GM18520 (cell line): Measurements from ENCODE around the gene UBAC2.

ENCODE experiments used
- ATAC-seq: cut with Tn5 transposase; IDR thresholded peaks from one replicate; pipeline ENCODE4 v1.9.1; 2021; ENCODE audit not compliant: unreplicated experiment

The UBAC2 gene, protein sequence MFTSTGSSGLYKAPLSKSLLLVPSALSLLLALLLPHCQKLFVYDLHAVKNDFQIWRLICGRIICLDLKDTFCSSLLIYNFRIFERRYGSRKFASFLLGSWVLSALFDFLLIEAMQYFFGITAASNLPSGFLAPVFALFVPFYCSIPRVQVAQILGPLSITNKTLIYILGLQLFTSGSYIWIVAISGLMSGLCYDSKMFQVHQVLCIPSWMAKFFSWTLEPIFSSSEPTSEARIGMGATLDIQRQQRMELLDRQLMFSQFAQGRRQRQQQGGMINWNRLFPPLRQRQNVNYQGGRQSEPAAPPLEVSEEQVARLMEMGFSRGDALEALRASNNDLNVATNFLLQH

DNA sequence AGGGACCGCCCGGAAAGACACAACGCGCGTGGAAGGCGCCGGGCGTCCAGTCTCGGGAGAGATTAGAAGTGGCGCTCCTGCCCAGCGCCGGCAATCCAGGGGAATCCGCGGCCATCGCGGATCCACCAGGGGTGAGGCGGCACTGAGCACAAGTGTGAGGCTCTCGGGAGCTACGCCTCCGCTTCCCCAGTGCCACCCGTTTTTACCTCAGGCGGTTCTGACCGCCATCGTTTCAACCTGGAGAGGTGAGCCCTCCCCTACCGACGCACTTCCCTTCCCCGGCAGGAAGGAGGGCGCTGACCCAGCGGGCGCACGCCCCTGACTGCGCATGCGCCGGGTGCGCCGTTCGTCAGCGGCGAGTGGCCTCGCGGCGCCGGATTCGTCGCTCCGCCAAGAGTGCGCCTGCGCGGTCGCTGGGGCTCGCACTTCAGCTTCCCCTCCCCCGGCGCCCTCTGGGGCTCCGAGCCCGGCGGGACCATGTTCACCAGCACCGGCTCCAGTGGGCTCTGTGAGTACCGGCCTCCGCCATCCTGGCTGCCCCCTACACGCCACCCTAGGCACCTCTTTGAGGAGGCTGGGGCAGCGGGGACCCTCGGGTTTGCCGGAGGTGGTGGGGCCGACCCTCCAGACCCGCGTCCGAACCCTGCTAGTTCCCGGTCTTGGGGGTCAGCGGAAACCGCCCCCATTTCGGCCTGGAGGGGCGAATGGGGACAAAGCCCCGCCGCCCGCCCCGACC, at the start of gene UBAC2:
TSS of gene UBAC2 (plus strand) at position 423 of the 736 bp plus-strand sequence. CDS start at position 478, 55 bp downstream.
- ATAC-seq, result peak; percentile 86

DNA sequence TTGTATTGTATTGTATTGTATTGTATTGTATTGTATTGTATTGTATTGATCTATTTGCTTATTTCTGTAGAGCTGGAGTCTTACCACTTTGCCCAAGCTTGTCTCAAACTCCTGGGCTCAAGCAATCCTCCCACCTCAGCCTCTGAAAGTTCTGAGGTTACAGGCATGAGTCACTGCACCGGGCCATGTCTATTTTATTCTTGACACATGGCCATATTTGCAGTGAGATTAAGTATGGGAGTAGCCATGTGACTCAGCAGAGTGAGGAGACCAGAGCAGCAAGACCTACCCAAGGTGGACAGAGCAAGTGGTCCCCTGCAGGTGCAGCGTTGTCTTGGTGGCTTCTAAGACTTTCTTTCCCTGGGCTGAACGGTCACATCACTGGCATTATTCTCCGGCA, 49.1 kb upstream of the UBAC2 start:
- ATAC-seq, result peak; percentile 94

DNA sequence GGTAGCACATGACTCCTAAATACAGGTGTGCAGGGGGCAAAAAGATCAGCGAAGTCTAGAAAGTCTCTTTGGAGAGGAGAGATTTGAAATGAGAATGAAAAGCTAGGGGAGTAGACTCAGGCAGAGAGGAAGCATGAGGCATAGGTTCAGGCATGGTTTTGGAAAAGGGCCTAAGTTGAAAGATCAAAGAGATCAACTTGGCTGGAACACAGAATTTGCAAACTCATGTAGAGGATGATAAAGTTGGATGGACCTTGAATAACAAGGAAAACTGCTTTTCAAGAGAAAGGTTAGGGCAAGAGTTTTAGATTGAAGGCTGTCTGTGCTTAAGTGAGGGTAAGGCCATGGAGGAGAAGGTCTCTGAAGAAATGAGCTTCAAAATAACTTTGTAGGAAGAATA, 47.4 kb upstream of the UBAC2 start:
- ATAC-seq, result no peak

DNA sequence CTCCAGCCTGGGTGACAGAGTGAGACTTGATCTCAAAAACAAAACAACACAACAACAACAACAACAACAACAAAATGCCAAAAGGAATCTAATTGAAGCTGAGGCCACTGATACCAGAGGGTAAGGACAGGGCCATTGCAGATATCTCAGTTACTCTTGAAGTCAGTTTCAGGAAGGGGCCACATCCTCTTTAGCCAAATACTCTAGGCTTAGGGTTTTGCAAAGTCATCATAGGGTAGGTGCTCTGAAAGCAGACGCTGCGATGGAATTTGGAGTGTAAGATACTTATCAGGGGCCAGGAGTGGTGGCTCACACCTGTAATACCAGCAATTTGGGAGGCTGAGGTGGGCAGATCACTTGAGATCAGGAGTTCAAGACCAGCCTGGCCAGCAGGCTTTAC, 46.6 kb upstream of the UBAC2 start:
- no peak for ATAC-seq

DNA sequence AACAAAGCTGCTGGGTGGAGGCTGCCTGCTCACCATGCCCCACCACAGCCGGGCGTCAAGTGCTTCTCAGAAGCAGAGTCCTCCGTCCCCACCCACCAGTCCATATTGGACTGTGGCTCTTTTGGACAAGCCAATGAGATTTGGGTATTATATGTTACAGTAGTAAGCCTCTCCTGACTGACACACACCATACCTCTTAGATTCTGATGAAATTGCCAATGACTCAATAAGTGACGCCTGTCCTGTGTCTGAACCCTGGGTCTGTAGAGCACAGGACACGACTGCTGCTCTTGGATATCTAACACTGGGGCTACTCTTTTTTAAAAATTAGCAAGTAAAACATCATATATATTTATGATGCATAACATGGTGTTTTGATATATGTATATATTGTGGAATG, 44.8 kb upstream of the UBAC2 start:
- ATAC-seq, result no peak

DNA sequence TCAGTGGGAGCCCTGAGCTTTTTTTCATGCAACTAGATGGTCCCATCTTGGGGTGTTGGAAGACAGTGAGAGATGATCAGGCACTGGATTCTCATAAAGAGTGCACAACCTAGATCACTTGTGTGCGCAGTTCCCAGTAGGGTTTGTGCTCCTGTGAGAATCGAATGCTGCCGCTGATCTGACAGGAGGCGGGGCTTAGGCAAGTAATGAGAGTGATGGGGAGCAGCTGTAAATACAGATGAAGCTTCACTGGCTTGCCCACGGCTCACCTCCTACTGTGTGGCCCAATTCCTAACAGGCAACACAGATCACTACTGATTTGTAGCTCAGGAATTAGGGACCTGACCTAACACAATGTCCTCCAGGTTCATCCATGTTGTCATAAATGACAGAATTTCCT, 43.6 kb upstream of the UBAC2 start:
- ATAC-seq, result no peak

DNA sequence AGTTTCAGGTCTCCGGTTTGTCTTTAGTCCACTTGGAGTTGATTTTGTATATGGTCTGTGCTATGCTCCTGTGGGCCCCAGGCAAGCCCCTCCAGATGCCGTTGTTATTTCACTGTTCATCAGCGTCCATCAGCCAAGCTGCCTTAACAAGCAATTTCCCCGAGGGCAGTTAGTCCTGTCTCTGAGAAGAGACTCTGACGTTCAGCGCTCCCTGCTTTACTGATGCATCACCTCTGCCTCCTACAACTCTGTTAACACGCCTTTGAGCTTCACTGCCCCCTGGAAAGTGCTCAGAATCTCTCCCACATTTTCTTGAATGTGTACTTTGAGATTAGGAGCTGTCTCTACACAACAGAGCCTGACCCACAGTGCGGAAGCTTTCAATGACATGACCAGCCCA, 41.8 kb upstream of the UBAC2 start:
- ATAC-seq, result no peak

DNA sequence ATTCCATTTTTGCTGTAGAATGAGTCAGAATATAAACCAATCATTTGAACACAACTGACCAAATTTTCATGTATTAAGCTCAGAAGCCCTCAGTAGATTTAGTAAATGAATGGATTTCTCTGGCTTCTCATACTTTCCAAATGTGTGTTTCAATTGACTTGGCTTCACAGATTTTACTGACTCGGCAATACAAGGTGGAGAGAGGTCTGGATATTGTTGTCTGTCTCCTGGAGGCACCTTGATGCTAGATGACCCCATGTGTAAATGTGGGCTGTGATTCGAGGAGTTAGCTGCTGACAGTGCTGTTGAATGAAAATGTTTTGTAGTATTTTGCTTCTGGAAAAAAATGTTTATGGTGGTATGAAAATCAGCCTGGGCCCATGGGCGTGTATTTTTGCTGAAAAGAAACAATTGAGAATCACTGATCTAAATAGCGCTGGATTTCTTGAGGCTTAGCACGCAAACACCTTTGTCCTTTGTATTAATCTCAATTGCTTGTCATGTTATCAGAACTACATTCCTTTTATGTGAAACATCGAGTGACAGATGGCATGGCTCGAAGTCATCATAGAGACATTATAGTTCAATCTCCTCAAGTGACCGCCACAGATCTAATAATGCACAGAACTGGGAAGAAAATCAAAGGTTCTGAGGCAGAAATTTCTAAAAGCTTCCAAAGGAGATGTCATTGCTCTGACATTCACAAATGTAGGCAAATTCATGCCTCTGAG, 41.2 kb upstream of the UBAC2 start:
- no peak for ATAC-seq

DNA sequence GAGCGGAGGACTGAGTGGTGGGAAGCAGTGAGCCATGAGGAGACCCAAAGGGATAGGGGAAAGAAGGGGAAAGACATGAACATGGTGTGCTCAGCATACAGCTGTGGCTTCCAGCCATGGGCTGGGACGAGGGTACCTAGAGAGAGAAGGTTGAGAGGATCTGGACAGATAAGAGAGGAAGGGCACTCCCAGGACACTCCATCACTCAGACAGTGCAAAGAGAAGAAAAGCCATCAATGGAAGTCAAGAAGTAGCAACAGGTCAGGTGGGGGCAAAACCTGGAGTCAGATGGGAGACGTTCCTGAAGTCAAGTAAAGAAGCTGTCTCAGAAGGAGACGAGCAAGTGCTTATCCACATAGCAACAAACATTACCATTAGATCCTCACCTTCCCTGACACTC, 40.2 kb upstream of the UBAC2 start:
- ATAC-seq, result no peak

DNA sequence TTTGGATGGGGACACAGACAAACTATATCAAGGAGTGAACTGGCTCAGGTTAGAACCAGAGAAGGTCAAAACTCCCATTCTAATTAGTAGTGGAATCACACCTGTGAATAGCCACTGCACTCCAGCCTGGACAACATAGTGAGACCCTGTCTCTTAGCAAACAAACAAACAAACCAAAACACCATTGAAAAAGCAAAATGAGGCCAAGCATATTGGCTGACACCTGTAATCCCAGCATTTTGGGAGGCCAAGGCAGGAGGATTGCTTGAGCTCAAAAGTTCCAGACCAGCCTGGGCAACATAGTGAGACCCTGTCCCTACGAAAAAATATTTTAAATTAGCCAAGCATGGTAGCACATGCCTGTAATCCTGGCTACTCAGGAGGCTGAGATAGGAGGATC, 39.1 kb upstream of the UBAC2 start:
- ATAC-seq, result no peak

DNA sequence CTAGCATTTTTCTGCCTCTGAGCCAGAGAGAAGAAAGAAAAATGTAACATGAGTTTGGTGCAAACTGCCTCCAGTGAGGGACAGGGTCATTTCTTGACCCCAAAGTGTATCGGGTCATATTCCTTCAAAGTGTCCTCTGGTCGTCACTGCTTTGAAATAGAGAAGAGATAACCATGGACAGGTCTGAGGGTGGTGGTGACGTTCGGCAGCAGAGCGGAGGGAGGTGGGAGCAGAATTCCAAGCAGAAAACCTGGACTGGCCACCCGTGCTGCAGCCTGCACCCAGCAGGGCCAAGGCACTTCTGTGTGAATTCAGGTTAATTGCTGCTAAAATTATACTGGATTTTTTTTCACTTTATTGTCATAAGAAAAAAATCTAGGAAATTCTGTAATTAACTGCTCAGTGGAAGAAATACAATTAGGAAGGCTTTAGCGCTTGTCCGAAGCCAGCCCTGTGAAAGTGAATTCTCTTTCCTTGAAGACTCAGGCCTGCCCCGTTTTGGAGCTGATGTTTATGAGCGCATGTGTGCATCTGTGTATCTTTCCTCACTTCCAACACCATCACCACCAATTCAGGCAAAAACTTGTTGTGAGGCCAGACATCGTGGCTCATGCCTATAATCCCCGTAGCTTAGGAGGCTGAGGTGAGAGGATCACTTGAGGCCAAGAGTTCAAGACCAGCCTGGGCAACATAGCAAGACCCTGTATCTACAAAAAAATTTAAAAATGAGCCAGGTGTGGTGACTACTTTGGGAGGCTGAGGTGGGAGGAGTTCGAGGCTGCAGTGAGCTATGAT, 37.9 kb upstream of the UBAC2 start:
- no peak for ATAC-seq

DNA sequence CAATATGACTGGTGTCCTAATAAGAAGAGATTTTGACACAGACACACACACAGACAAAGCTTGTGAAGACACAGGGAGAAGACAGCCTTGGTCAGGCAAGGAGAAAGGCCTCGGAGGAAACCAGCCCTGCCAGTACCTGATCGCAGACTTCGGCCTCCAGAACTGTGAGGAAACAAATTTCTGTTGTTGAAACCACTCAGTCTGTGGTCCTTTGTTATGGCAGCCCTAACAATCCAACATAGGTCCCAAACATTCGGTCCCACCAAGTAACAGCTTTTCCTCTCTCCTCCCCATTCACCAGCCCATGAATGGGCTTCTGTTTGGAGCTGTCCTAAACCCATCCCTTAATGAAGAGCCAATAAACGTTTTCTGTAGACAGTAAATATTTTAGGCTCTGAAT, 36.4 kb upstream of the UBAC2 start:
- ATAC-seq, result no peak

DNA sequence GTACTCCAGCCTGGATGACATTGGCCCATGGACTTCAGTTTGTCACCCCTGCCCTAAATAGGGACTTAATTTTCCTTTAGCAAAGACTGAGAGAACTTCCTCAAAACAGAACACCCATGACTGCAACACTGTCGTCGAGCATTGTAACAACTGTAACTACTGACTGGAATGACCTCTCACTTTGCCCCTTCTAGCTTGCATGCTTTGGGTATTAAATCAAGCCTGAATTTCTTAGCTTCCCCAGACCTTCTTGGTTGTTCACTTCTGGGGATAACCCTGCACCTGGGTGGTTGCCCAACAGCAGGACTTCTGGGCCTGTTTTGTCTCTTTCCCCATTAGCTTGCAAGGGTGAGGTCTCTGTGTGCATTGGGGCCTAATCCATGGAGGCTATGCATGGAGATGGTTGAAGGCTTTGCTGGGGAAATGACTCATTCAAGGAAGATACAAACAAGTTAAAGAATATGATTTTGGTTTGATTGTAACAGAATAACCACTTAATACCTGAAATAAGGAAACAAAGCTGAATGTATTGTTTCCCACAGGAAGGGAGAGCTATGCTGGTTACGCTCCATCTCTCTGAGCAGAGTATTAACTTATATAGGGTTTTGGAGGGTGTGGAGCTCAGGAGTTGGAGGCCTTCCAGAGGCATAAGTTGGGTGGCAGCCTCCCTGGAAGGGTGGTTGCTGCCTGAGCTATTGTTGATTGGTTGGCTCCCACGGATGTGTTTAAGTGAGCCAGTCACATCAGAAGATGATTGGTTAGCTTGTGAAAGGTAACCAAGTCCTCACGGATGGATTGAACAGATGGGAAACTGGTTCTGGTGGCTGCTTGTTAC, 34.7 kb upstream of the UBAC2 start:
- no peak for ATAC-seq

DNA sequence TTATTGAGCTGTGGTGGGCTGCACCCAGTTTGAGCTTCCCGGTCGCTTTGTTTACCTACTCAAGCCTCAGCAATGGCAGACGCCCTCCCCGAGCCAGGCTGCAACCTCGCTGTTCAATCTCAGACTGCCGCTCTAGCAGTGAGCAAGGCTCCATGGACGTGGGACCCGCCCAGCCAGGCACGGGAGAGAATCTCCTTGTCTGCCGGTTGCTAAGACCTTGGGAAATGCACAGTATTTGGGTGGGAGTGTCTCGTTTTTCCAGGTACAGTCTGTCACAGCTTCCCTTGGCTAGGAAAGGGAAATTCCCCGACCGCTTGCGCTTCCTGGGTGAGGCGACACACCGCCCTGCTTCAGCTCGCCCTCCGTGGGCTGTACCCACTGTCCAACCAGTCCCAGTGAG, 27.7 kb upstream of the UBAC2 start:
- no peak for ATAC-seq

DNA sequence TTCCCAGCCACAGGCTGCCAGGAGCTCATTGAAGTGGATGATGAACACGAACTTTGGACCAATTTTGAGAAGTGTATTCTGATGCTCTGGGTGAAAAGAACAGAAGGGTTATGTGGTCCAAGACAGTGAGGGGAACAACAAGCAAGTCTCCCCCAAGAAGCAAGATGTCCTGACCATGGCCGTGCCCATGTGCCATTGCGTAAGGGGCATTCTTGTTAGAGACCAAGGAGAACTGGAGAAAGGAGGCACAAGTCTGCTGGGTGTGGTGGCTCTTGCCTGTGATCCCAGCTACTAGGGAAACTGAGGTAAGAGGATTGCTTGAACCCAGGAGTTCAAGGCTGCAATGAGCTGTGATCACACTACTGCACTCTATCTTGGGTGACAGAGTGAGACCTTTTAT, 27.0 kb upstream of the UBAC2 start:
- no peak for ATAC-seq

DNA sequence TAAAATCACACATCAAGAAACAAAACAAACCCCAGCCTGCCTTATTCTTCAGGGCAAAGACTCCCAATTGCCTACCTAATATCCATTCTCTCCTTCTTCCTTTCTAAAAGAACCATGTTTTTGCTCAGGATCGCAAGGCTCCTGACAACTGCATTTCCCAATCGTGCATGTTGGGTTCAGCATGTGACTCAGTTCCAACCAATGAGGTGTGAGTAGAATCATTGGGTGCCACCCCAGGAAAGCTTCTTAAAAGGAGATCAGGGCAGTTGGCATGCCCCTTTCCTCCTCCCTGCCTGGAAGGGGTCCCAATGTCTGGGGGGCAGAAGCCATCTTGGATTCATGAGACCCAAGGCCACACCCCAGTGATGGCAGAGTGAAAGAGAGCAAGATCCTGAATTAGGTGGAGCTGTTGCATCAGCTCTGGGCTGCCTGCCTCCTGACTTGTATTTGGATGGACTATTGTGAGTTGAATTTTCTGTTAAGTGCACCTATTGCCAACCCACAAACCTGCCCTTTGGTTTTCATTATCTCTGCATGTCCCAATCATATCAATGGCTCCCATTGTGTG, 26.0 kb upstream of the UBAC2 start:
- no peak for ATAC-seq

DNA sequence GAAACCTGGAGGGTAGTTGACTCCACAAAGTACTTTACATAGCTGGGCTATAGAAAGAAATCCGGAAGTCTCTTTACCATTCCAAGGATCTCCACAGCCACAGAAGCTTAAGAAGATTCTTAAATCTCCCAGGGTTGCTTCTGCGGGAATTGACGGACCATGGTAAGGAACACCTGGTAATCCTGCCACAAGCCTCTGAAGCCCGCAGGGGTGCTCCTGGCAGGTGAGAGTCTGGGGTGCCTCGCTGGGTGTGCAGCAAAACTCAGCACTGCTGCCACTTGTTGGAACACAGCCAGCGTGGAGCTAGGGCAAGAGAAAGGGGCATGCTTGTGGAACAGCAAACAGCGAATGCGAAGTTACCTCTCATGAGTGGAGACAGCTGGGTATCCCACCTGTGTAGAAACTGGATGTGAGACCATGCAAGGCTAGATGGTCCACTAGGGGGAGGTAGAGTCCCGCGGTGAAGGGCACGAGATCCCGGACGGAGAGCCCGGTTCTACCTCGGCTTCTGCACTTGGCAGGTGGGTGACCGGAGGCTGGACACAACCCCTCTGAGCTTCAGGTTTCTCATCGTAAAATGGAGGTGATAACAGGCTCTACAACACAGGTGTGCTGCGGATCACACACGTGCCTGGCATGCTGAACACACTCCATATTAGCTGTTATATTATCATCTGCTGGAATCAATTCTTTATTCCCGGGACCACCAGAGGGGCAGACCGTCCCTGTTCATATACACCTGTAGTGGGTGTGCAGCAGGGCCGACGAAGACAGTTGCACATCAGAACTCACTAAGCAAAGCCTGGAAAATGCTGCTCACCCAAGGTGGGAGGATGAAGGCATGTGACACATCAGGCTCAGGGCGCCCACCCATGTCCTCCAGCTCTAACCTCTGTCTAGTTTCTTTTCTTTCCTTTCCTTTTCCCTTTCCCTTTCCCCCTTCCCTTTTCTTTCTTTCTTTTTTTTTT, 24.1 kb upstream of the UBAC2 start:
- no peak for ATAC-seq

DNA sequence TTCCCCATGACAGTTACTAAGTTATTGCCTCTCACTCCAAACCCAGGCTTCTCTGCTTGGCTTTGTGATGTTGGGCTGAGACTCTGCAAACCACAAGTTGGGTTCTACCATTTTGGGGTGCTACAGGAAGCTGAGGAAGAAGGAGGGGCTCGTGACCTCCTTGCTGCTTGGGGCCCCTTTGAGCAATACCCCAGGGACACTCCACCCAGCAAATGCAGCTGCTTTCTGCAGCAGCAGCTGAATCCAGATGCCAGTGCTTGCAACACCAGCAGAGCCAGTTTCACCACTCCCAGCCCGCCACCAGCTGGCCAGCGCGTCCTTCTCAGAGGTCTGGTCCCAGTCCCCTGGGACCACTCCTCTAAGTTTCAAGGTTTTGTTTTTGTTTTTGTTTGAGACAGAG, 22.0 kb upstream of the UBAC2 start:
- no peak for ATAC-seq

DNA sequence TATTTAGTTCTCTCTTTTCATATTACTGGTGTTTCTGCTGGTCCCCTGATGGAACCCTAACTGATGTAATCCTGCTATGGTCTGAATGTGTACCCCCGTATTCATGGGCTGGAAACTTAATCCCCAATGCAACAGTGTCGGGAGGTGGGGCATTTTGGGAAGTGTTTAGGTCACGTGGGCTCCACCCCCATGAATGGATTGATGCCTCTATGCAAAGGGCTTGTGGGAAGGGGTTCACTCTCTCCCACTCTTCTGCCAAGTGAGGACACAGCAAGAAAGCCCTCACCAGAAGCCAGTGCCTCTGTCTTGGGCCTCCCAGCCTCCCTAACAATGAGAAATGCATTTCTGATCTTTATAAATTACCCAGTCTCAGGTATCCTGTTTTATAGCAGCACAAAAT, 21.2 kb upstream of the UBAC2 start:
- no peak for ATAC-seq
